GM12892 (cell line): ENCODE measurements around the gene NOM1.

ENCODE experiments used
- POLR2A ChIP-seq: IDR thresholded peaks from 2 replicates; pipeline ENCODE4 v1.6.1; 2011; ENCODE audit warnings: low read depth, low read length, control low read depth
- POLR2AphosphoS5 ChIP-seq: IDR thresholded peaks from 2 replicates; pipeline ENCODE4 v1.6.1; 2011; ENCODE audit warnings: low read depth, low read length, control low read depth
- TAF1 ChIP-seq: IDR thresholded peaks from 2 replicates; pipeline ENCODE4 v1.6.1; 2011; ENCODE audit warnings: low read depth, mild to moderate bottlenecking, control low read depth, low read length, borderline replicate concordance

GRCh38 chr7:157017603-157018327 is 68.3 kb downstream of the NOM1 start:
- TF ChIP-seq POLR2AphosphoS5 (no peak), POLR2A (no peak), TAF1 (no peak)
